MCF 10A (cell line): ENCODE data around the gene DVL1. TPM values are rescaled to one million over a fixed set of nuclear protein-coding genes. Genes with fewer than 3 reads are reported as not detected.

Source experiments
- BruUV-seq: library from RNA; stranded (reverse); fragments of 400-500 nt; replicated peaks from 2 replicates; lab custom pipeline; 2021; lab: Mats Ljungman, UMichigan
- CTCF ChIA-PET: fragments of 300-600 bp; sonication (Branson Sonifier 250); formaldehyde crosslinking; extraction: SDS; loops from one replicate; lab custom pipeline; 2021; ENCODE audit warnings: antibody characterized with exemption, inconsistent platforms; lab: Yijun Ruan, JAX
- POLR2A ChIA-PET: fragments of 300-600, 350-650 bp; sonication (Branson Sonifier 250); formaldehyde crosslinking; extraction: SDS; loops from one replicate; lab custom pipeline; 2020; ENCODE audit warnings: antibody characterized with exemption, inconsistent platforms; lab: Yijun Ruan, JAX
- DNase-seq: peaks from one replicate; pipeline ENCODE4 v3.0.0-alpha.2; 2018; ENCODE audit not compliant: unreplicated experiment
- H3K27ac Mint-ChIP-seq: one replicate; pipeline ENCODE4 v1.8.0; 2022; ENCODE audit warnings: mild to moderate bottlenecking, low read depth, mixed read lengths; ENCODE audit not compliant: unreplicated experiment
- H3K27me3 Mint-ChIP-seq: one replicate; pipeline ENCODE4 v1.8.0; 2022; ENCODE audit warnings: mixed read lengths; ENCODE audit not compliant: insufficient read depth, unreplicated experiment
- H3K36me3 Mint-ChIP-seq: one replicate; pipeline ENCODE4 v1.8.0; 2022; ENCODE audit warnings: mild to moderate bottlenecking, moderate library complexity, mixed read lengths; ENCODE audit not compliant: insufficient read depth, unreplicated experiment
- H3K4me1 Mint-ChIP-seq: one replicate; pipeline ENCODE4 v1.8.0; 2022; ENCODE audit warnings: mixed read lengths; ENCODE audit not compliant: insufficient read depth, unreplicated experiment
- H3K4me3 Mint-ChIP-seq: one replicate; pipeline ENCODE4 v1.8.0; 2022; ENCODE audit warnings: mild to moderate bottlenecking, moderate library complexity, mixed read lengths; ENCODE audit not compliant: unreplicated experiment
- H3K9me3 Mint-ChIP-seq: one replicate; pipeline ENCODE4 v1.8.0; 2022; ENCODE audit warnings: mixed read lengths; ENCODE audit not compliant: unreplicated experiment
- intact Hi-C: fragments of 100-400 bp; cut with micrococcal nuclease; formaldehyde crosslinking; loops from 2 replicates; pipeline ENCODE4 v1.14.1; 2022
- total RNA-seq: library from RNA; stranded (reverse); gene quantifications from 2 replicates; pipeline ENCODE4 v1.2.3, GENCODE V29; 2022
- TF ChIP-seq, protein P1 (sequence below): fragments of 200-600 bp; IDR thresholded peaks from one replicate; pipeline ENCODE4 v1.8.0; 2022; ENCODE audit warnings: antibody characterized with exemption, mild to moderate bottlenecking; ENCODE audit not compliant: unreplicated experiment

The DVL1 gene
- total RNA-seq, 1 experiment from 2014 or later, result 113 TPM

GRCh38 chr1:1361982-1362423 is 12.8 kb upstream of the DVL1 start:
- H3K27me3 Mint-ChIP-seq, result no peaks in the 10 kb centered on the region
- no peaks in the 10 kb centered on the region for H3K9me3 Mint-ChIP-seq
- intact Hi-C loops, result no loop called here
- CTCF ChIA-PET, result interaction anchor here (1.2 to 1.8 kb wide), 2 partner anchors 10 to 142 kb away, joined by 3 to 9 read pairs; no protein-coding TSS in a partner anchor
- peaks cover 9% of the 10 kb centered on the region for H3K4me1 Mint-ChIP-seq
- BruUV-seq, result no TSS peak
- no peak overlapping the region for H3K4me3 Mint-ChIP-seq
- no peaks in the 10 kb centered on the region for H3K36me3 Mint-ChIP-seq
- TF ChIP-seq, protein P1, sequence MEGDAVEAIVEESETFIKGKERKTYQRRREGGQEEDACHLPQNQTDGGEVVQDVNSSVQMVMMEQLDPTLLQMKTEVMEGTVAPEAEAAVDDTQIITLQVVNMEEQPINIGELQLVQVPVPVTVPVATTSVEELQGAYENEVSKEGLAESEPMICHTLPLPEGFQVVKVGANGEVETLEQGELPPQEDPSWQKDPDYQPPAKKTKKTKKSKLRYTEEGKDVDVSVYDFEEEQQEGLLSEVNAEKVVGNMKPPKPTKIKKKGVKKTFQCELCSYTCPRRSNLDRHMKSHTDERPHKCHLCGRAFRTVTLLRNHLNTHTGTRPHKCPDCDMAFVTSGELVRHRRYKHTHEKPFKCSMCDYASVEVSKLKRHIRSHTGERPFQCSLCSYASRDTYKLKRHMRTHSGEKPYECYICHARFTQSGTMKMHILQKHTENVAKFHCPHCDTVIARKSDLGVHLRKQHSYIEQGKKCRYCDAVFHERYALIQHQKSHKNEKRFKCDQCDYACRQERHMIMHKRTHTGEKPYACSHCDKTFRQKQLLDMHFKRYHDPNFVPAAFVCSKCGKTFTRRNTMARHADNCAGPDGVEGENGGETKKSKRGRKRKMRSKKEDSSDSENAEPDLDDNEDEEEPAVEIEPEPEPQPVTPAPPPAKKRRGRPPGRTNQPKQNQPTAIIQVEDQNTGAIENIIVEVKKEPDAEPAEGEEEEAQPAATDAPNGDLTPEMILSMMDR, result no peak
- DNase-seq, result no peak
- H3K27ac Mint-ChIP-seq, result no peak overlapping the region
- POLR2A ChIA-PET, result no interaction called here

GRCh38 chr1:1361233-1361981 is 12.2 kb upstream of the DVL1 start:
- ChIA-PET CTCF (interaction anchor here (1.2 kb wide), 1 partner anchor 143 kb away, joined by 3 read pairs; no protein-coding TSS in a partner anchor), POLR2A (no interaction called here)
- no peaks in the 10 kb centered on the region for H3K36me3 Mint-ChIP-seq
- no peaks in the 10 kb centered on the region for H3K9me3 Mint-ChIP-seq
- H3K27me3 Mint-ChIP-seq, result no peaks in the 10 kb centered on the region
- DNase-seq, result no peak
- TF ChIP-seq, protein P1, result no peak
- H3K4me3 Mint-ChIP-seq, result no peak overlapping the region
- H3K4me1 Mint-ChIP-seq, result peaks cover 9% of the 10 kb centered on the region
- no peak overlapping the region for H3K27ac Mint-ChIP-seq
- intact Hi-C loops, result no loop called here
- no TSS peak for BruUV-seq

DNA sequence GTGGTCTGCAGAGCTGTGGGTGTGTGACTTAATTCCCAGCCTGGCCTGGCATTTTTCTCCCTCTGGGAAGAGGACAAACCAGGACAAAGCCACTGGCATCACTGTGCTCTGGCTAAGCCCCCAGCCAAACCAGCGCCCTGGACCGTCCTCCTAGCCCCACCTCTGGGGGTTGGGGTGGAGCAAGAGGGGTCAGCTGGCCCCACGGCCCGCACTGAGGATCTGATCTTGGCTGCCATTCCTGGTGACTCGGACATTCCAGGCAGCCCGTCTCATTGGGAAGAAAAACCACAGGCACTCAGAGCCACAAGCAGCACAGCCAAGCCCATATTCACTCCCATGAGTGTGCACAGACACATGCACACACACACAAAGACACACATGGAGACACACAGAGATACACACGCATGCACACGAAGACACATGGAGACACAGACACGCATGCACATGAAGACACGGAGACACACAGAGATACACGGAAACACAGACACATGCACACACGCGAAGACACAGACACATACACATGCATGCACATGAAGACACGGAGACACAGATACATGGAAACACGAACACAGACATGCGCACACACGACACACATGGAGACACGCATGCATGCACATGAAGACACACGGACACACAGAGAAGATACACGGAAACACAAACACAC is 11.4 kb upstream of the DVL1 start:
- Mint-ChIP-seq H3K27ac (no peak overlapping the region), H3K36me3 (no peaks in the 10 kb centered on the region), H3K4me3 (peak overlapping the region; percentile 4), H3K9me3 (no peaks in the 10 kb centered on the region), H3K4me1 (peaks cover 9% of the 10 kb centered on the region), H3K27me3 (no peaks in the 10 kb centered on the region)
- no TSS peak for BruUV-seq
- POLR2A ChIA-PET, result no interaction called here
- TF ChIP-seq, protein P1, result no peak
- peak; percentile 70 for DNase-seq
- CTCF ChIA-PET, result interaction anchor here (0.8 kb wide), 1 partner anchor 12 kb away, joined by 3 read pairs; no protein-coding TSS in a partner anchor
- intact Hi-C loops, result no loop called here
